ENCODE measurements around the gene LINGO4.

Gene LINGO4

DNA sequence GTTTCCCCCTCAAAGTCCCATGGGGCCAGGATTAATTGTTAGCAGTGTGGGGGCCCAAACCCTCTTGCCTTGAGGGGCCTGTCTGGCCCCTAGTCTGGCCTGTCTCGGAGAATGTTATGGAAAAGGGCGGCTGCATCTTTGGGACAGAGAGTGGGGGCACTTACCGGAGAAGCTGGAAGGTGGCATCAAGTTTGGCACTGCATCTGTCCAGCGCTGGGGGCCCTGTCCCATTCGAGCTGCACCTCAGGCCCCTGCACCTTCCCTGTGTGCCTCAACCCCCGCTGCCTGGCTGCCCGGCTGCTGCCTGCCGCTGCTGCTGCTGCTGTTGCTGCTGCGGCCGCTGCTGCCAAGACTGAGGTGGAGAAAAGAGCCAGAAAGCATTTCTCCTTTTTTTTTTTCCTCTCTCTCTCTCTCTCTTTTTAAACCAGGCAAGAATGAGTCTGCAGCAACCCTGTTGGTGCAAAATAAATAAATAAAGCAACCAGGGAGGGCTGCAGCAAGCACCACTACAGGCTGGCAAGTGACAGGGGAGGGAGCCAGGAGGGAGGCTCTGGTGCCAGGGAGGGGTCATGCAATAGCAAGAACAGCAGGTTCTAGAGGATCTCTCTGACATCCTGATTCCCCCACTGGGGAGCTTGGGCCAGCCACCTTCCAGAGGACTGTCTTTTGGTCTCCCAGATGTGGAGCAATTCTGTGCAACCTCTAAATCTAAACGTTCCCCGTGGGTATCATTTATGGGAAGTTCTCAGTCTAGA lies at the start of gene LINGO4:
Gene LINGO4 (minus strand): TSS at position 354 of the 755 bp plus-strand sequence. CDS start 2,715 bp downstream, outside the sequence.
- DNase-seq = no peak

GRCh38 chr1:151854658-151855057 lies 49.4 kb upstream of the LINGO4 start:
- no peak for DNase-seq

DNA sequence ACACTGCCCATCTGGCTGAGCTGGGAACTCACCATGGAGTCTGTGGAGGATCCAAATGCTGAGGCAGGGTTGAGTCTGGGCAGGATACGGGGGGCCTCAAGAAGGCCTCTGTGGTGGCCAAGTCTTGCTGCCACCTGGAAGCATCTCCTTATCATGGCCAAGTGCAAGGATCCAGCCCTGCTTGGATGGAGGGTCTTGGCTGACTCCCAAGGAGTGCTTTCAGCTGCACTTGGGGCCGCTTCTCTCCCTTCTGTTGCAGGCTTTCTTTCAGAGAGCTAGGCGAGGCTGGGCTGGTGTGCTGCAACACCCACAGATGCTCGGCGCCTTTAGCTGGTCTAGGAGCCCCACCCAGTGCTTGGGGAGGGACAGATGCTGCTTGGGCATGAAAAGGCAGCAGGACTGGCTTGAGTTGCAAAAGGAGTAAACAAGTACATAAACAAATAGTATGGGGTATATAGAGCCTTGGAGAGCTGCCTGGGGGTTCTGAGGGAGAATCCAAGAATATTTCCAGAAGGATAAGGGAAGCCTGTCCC lies 48.3 kb upstream of the LINGO4 start, which contains the start of gene THEM5:
Gene THEM5 (minus strand): TSS at position 302 of the 533 bp plus-strand sequence. CDS start 147 bp downstream, at position 155.
- DNase-seq = no peak

DNA sequence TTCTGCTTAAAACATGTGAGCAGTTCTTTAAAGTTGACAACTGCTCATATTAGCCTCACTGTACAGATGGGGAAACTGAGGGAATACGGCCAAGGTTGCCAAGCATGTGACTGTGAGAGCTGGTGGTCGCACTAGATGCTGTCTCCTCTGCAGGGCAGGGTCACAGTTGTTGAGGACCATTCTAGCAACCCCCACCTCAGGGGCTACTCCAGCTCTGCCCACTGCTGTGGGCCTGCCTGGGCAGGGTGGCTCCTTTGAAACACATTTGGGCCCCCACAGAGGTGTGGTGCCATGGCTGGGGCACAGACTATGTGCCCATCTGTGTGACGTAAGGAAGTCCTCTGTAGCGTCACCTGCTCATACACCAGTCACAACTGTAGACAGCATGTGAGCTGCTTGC lies 47.5 kb upstream of the LINGO4 start:
- no peak for DNase-seq

- no peak for DNase-seq
These were observed 46.7 kb upstream of the LINGO4 start for GRCh38 chr1:151851886-151852285.

DNA sequence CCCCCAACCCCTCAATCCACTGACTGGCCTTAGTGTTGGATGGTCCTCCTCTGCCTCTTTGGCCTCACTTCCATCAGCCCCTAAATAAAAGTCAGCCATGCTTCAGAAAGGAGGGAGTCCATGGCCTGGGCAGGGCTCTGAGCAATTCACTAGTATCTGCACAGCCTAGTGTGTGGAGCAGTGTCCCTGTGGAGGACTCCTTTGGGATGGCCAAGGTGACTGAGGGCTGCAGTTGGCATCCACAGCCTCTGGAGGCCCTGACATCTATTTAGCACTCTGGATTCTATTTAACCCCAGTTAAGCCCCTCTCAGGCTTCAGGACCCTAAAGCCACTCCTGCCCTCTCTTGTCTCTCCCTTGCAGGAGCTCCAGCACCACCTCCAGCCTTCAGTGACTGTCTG lies 44.7 kb upstream of the LINGO4 start:
- no peak for DNase-seq

DNA sequence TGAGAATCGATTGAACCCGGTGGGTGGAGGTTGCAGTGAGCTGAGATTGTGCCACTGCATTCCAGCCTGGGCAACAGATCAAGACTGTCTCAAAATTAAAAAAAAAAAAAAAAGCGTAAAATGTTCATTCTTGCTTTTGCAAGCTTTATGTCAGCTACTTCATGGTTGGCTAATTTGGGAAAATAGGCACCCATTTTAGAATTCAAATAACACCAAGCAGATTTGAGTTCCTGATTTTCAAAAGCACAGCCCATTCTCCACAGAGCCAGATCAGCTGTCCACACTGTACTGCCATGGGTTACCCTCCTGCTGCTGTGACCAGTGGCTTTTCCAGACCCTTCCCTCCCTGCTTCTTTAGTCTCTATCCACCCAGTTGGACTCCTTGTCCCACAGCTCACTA lies 43.9 kb upstream of the LINGO4 start:
- DNase-seq = no peak

DNA sequence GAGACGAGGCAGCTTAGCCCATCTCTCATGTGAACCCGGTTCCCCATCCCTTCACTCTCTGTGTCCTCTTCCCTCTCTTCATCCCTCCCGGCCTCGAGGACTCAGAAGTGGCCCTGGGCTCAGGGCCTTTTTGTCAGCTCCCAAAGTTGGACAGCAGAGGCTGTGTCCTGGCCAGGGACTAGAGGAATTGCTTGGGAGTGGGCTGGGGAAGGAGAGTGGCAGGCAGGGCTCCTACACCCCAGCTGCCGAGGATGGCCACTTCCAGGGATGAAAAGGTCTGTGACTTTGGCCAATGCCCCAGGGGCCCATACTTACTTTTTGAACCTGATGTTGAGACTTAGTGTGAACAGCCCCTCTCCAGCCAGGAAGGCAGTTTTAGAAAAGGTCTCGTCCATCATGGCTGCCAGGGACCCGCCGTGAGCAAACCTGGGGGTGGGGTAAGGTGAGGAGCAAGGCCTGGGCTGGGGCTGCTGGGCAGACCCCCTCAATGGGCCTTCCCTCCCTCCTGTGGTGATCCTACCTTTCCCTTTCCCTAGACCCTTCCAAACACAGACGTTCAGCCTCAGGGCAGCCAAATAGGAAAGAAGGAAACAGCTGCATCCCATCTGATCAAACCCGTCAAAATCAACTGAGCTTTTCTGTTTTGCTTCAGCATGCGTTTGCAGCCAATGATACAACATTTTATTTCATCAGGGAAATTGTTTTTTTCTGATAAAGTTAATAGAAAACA lies 42.8 kb upstream of the LINGO4 start:
- no peak for DNase-seq

- DNase-seq = no peak
These were observed 41.5 kb upstream of the LINGO4 start for GRCh38 chr1:151846686-151847237.

DNA sequence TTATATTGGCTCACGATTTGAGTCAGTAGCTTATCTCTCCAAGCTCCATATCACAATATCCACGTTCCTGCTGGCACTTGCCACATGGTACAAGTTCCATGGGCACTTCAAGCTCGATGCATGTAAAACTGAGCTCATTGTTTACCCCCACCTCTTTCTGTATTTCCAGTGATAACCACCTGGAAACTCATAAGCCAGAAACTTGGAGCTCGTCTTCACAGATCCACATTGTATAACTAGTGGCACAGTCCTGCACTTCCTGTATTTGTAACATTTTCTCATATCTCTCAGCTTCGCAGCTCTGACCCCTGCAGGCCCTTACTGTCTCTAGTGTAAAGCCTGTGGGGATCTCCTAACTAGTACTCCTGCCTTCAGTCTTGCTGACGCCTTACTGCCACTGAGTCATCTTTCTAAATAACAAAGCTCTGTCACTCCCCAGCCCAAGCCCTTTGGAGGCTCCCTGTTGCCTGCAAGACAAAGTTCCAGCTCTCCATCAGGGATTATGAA lies 40.9 kb upstream of the LINGO4 start:
- DNase-seq = no peak

DNA sequence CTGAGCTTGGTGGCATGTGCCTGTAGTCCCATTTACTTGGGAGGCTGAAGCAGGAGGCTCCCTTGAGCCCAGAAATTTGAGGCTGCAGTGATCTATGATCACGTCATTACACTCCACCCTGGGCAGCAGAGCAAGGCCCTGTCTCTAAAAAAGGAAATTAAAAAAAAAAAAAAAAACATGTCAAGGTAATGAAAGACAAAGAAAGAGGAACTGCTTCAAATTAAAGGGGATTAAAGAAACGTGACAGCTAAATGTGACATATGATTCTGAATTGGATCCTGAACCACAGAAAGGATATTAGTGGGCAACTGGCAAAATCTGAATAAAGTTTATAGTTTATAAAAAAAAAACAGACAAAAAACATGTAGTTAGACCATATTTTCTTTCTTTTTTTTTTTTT lies 38.2 kb upstream of the LINGO4 start:
- DNase-seq = no peak

DNA sequence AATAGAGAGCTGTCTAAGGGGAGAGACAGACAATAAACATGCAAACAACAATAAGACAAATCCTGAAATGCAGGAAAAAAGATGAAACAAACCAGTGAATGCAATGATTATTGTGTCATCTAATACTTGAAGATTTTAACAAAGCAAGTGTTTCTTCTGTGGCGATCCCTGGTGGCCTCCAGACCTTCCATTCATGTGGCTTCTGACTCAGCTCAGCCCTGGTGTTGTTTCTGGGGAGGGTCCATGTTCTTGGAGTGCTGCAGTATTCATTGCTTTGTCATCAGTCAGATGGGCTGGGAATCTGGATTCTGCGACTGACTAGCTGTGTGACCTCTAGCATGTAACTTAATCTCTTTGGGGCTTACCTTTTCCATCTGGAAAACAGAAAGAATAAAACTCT lies 35.9 kb upstream of the LINGO4 start:
- DNase-seq = no peak

DNA sequence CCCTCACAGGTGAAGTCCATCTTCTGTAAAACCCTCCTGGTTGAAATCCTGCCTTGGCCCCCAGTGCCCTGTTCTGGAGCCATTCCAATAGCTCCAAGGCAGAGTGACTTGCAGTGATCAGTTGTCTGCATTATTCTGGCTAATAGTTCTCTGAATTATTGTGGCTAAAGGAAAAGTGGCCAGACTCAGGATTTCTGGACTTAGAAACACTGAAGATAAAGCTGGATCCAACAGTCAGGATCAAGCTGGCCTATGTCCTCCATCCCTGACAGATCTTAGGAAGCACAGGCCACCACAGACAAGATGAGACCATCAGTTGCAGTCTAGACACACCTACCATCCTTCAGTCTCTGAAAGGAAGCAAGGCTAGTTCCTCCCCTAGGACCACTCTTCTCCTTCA lies 35.2 kb upstream of the LINGO4 start:
- no peak for DNase-seq

GRCh38 chr1:151839457-151840403 lies 34.5 kb upstream of the LINGO4 start, which contains the start of gene C2CD4D:
Gene C2CD4D (minus strand): TSS chr1:151839820. CDS start chr1:151838989, 831 bp downstream.
- peak; percentile 32 to 59 (median 52) for DNase-seq

GRCh38 chr1:151839082-151839412 lies 33.8 kb upstream of the LINGO4 start:
- no peak for DNase-seq

DNA sequence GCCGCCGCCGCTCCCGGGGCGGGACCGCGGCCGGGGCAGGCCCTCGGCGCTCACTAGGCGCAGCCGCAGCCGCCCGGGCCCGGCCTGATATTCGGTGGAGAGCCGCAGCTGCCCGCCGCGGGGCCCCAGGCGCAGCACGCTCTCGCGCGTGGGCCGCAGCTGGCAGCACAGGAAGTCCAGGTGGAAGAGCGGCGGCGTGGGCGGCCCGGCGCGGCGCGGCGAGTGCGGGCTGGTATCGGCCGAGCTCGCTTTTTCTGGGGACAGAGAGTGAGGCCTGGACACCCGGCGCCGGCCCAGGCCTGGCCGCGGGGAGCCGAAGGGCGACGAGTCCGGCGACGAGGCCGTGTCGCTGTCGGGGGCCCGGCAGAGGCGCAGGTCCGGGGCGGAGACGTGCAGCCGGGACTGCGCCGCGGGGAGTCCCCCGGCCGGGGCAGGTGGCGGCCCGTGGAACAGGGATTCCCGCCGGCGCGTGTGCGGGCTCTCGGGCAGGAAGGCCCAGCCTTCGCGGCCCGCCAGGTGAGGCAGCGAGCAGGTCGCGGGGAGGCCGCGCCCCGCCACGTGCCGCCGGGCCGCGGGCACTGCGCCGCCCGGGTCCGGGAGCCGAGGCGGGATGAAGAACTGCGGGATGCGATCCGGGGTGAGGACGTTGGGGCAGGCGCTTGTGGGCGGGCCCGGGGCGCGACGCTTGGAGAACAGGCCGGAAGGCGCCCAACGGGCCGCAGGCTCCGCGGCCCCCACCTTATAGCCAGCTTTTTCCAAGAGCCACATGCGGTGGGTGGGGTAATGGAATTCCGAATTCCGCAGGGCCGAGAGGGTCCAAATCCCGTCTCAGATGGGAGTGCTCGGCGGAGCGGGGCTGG lies 33.2 kb upstream of the LINGO4 start:
- DNase-seq = peak in 2 of 6 experiments; percentile 6 to 15

DNA sequence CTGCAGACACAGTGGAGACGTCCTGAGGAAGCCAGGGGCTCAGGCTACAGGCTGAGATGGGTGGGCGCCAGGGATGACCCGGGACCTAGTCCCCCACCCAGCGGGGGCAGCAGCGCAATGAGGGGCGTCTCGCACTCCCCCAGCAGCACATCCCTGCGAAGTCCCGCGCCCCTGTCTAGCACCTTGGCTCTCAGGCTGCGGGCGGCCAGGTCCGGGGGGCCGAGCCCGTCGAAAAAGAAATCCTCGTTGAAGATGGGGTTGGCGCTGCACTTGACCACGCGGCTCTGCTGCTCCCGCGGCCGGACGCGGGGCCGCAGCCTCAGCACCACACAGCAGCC lies 32.6 kb upstream of the LINGO4 start:
- DNase-seq = no peak

GRCh38 chr1:151837197-151837596 lies 32.0 kb upstream of the LINGO4 start:
- DNase-seq = peak in 1 of 6 experiments; percentile 22

DNA sequence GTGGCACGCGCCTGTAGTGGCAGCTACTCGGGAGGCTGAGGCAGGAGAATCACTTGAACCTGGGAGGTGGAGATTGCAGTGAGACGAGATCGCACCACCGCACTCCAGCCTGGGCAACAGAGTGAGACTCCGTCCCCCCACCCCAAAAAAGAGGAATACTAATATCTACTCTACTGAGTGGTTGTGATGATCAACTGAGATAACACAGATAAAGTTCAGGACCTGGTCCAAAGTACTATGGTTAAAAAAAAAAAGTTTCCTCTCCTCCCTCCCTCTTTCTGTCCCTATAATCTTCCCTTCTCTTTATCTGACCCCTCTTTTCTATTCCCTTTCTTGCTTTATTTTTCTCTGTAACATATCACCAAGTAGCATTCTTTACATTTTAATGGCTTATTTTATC lies 30.4 kb upstream of the LINGO4 start:
- DNase-seq = no peak

DNA sequence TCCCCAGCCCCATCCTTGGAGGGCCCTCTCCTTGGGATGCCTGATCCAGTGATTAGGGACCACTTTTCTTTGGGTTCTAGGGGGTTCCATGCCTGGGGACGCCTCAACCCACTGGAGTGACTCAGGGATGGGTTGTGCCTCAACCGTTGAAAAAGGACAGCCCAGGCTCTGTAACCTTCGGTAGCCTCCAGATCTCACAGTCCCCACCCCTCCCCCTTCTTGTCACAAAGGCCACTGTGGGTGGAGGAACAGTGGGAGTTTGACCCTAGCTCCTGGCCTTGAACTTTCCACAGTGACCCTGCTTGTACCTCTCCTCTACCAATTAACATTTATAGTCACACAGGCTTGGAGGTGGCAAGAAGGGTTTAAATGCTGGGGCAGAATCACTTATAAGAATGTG lies 29.0 kb upstream of the LINGO4 start:
- DNase-seq = no peak

GRCh38 chr1:151833172-151833900 lies 28.1 kb upstream of the LINGO4 start:
- DNase-seq = no peak
